NCI-H1048 (cell line): ENCODE measurements around the gene MRGPRD.

Experiments
- DNase-seq: peaks from one replicate; lab custom pipeline; 2025; lab: John Stamatoyannopoulos, UW

MRGPRD gene

GRCh38 chr11:68968306-68969250 lies 12.2 kb downstream of the MRGPRD start:
- no peak for DNase-seq

- DNase-seq: no peak
These were observed 13.6 kb downstream of the MRGPRD start for GRCh38 chr11:68966894-68967780.

GRCh38 chr11:68965901-68966853 lies 14.6 kb downstream of the MRGPRD start:
- DNase-seq: no peak

- no peak for DNase-seq
These were observed 17.0 kb downstream of the MRGPRD start for GRCh38 chr11:68963779-68964178.

GRCh38 chr11:68962527-68963250 lies 18.1 kb downstream of the MRGPRD start:
- DNase-seq: no peak

- DNase-seq: no peak
These were observed 19.5 kb downstream of the MRGPRD start for GRCh38 chr11:68961245-68961644.

GRCh38 chr11:68960294-68961071 lies 20.3 kb downstream of the MRGPRD start:
- no peak for DNase-seq

GRCh38 chr11:68959465-68960293 lies 21.1 kb downstream of the MRGPRD start:
- DNase-seq: no peak

- DNase-seq: no peak
These were observed 22.6 kb downstream of the MRGPRD start for GRCh38 chr11:68958211-68958610.

- no peak for DNase-seq
These were observed 24.1 kb downstream of the MRGPRD start for GRCh38 chr11:68956547-68957254.

- DNase-seq: no peak
These were observed 24.6 kb downstream of the MRGPRD start for GRCh38 chr11:68956142-68956541.

- DNase-seq: no peak
These were observed 25.2 kb downstream of the MRGPRD start for GRCh38 chr11:68955607-68955958.

- DNase-seq: no peak
These were observed 25.8 kb downstream of the MRGPRD start for GRCh38 chr11:68954836-68955606.

- no peak for DNase-seq
These were observed 30.0 kb downstream of the MRGPRD start for GRCh38 chr11:68950762-68951161.

- no peak for DNase-seq
These were observed 30.5 kb downstream of the MRGPRD start for GRCh38 chr11:68950270-68950669.

GRCh38 chr11:68948935-68949334 lies 31.9 kb downstream of the MRGPRD start:
- no peak for DNase-seq

- DNase-seq: no peak
These were observed 32.3 kb downstream of the MRGPRD start for GRCh38 chr11:68948496-68948895.

- DNase-seq: no peak
These were observed 33.6 kb downstream of the MRGPRD start for GRCh38 chr11:68947151-68947550.
